ENCODE results near the gene VWC2L.

The VWC2L gene

DNA sequence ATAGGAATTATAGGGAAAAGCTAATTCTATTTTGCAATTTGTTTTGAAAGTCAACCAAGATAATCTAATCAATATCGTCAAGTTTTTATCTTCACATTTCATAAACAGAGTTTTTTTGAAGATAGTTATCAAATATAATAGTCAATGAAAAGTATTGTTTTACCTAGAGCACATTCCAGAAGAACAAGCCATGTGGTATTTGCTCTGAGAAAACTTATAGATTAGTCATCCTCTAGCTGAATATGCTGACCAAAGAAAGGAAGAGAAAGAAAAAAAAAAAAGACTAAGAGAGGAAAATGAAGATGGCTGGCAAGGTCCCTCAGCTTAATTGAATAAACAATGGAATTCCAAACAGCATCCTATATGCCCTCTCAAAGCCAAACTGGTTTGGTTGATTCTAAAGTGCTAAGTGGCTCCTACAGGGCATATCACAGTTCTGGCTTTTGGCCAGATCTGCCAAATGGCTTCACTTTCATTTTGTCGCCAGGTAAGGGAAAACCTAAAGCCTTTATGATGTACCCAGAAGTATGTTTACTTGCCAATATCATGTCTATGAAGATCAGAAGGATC is 132.6 kb downstream of the VWC2L start:
- peak; percentile 35 for DNase-seq

GRCh38 chr2:214545898-214546542 is 135.2 kb downstream of the VWC2L start:
- no peak for DNase-seq

GRCh38 chr2:214547931-214548330 is 137.1 kb downstream of the VWC2L start:
- no peak for DNase-seq

DNA sequence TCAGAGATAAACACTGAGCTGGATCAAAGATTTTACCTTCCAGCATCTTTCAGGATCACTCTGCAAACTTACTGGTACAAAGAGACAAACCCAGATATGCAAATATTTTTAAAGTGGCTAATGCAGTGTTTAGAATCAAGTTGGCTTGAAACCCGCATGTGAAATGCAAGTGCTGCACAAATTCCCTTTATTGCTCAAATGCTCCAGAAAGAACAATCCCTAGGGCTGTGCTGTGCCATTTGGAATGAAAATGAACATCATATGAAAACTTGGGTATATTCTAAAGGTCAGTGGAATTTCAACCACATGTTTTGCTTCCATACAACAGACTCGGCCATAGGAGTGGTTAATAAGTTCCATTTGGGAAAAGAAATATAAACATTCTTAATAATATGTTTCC is 139.1 kb downstream of the VWC2L start:
- no peak for DNase-seq

GRCh38 chr2:214550786-214551185 is 139.9 kb downstream of the VWC2L start:
- DNase-seq = no peak

- no peak for DNase-seq
These were observed 147.0 kb downstream of the VWC2L start for GRCh38 chr2:214557884-214558283.

DNA sequence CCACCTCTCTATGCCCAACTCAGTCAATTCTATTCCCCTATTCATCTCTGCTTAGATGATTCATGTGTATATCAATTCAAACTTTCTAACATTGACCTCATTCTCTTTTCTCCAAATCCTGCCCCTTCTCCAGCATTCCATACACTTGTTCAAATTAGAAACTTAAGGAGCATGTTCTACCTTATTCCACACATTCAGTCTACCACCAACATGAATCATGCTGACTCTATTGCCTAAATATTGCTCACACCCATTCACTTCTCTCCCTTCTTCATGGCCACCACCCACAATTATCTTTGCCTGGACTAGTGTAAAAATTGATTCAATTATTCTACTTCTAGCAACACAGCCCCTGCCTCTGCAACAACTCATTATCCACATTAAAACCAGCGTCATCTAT is 147.5 kb downstream of the VWC2L start:
- no peak for DNase-seq

- DNase-seq = no peak
These were observed 149.3 kb downstream of the VWC2L start for GRCh38 chr2:214560176-214560575.

- no peak for DNase-seq
These were observed 149.8 kb downstream of the VWC2L start for GRCh38 chr2:214560618-214561190.

DNA sequence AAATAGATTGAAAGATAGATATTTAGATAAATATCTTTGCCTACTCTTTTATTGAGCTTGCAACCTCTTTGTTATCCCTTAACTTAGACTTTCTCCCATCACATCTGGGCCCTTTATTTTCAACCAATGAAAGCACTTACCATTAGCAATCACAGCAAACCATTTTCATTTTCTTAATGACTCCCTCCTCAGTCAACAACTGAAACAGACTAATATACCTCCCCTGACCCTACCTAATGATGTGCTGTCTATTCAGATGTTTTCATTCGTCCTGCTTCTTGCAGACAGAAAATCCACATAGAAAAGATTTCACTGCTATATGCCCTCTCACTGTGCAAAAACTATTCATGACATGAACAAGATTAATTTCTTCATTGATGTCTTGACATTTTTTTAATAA is 154.4 kb downstream of the VWC2L start:
- DNase-seq = no peak

DNA sequence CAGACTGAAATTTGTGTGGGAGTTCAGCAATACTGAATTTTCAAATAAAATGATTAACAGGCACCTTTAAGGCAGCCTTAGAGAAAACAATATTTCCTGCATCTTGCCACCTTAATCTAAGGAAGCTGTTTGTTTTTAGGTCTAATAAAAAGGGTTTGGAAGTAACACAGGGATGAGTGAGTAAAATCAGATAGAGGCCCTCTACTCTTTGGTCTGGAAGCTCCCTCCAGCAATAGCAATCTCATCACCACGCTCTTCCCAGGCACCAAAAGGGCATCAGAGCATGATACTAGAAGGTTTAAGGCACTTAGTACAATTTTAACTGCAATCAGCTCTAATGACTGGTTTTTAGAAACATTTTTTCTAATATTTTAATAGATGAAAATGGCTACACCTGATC is 155.6 kb downstream of the VWC2L start:
- no peak for DNase-seq

DNA sequence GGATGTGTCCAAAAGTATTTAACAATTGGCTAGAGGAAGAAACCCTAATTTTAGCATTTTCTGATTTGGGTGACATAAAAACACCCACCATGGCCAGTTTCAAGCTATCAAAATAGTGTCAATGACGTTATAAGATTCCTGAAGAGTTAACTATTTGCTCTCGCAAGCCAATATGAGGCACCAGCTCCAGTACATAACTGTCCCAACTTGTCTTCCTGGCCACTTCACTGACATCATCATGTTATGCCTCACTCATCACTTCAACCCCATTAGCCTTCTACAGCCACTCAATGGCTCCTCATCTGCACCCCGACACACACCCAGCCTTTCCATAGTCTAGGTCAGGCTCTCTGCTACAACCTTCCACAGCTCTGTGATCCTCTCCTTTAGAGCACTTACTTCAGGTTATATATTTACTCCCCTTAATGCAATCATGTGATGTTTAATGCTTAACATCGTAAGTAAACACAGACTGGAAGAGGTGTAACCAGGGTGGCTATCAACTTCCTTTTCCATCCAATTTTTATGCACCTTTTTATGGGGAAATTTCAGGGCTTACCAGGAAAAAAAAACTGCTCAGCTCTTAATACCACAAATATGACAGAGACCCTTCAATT is 158.7 kb downstream of the VWC2L start:
- no peak for DNase-seq

GRCh38 chr2:214574084-214574781 is 163.4 kb downstream of the VWC2L start:
- DNase-seq = peak; percentile 4

- DNase-seq = no peak
These were observed 164.2 kb downstream of the VWC2L start for GRCh38 chr2:214575030-214575429.

DNA sequence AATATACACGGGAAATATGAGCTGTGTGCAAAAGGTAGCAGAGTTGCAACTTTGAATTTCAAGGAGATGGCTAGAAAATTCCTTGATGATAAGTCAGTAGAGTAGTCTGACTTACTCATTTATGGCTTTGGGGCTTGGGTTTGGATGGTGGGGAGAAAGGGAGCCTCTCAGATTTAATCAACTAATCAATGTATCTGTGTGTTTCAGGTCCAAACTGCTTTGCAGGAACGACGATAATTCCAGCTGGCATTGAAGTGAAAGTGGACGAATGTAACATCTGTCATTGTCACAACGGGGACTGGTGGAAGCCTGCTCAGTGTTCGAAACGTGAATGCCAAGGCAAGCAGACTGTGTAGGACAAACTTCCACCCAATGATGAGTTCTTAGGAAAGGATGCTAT is 164.6 kb downstream of the VWC2L start:
- no peak for DNase-seq

- no peak for DNase-seq
These were observed 166.9 kb downstream of the VWC2L start for GRCh38 chr2:214577769-214578168.

DNA sequence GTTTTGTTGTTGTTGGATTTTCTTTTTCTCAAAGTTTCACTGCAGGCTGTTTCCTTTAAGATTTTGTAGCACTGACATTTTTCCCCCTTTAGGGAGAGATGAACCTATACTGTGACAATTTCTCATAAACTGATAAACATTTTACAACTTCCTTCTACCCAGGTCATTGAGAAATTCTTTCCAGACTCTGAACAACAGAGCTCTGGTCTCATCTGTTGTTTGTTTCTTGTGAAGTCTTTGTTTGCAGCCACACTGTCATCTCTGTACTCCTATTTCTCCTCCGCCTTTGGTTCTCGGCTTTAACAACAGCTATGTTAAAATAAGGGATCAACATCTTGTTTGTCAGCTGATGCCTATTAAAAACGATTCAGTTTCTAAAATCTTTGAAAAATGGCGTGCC is 167.6 kb downstream of the VWC2L start:
- DNase-seq = no peak

GRCh38 chr2:214579035-214579434 is 168.2 kb downstream of the VWC2L start:
- peak; percentile 28 for DNase-seq

GRCh38 chr2:214587442-214587841 is 176.6 kb downstream of the VWC2L start:
- peak; percentile 16 for DNase-seq

GRCh38 chr2:214591366-214591765 is 180.5 kb downstream of the VWC2L start:
- peak; percentile 5 for DNase-seq

DNA sequence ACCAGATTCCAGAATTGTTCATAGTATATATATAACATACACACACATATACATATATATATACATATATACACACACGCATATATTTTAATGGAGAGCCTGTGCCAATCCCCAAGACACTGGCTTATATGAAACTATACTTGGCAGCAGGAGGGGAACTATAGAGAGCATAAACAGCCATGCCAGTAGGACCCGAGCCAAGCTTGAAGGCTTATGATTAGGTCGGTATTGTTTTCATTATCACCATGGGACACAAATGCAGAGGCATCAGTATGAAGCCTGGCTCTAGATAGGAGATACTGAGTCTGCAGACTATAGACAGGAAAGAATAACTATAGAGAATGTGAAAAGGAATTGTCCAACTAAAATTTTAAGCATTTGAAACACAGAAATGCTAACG is 181.2 kb downstream of the VWC2L start:
- DNase-seq = no peak

DNA sequence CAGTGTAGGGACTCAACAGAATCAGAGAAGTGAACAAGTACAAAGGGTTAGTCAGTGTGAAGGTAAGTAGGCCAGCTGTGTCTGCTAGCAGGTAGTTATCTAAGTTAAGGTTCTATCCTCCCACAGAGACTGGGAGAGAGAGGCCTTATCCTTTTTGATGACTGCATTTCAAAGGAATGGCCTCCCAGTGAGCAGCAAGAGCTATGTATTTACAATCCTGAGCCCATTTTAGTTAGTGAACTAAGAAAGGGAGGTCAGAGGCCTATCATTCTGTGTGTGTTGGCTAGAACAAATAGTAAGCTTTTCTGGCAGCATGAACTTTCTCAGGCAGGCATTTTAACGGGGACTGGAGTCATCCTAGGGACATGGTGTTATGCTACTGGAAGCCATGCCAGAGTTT is 182.9 kb downstream of the VWC2L start:
- peak; percentile 17 for DNase-seq

DNA sequence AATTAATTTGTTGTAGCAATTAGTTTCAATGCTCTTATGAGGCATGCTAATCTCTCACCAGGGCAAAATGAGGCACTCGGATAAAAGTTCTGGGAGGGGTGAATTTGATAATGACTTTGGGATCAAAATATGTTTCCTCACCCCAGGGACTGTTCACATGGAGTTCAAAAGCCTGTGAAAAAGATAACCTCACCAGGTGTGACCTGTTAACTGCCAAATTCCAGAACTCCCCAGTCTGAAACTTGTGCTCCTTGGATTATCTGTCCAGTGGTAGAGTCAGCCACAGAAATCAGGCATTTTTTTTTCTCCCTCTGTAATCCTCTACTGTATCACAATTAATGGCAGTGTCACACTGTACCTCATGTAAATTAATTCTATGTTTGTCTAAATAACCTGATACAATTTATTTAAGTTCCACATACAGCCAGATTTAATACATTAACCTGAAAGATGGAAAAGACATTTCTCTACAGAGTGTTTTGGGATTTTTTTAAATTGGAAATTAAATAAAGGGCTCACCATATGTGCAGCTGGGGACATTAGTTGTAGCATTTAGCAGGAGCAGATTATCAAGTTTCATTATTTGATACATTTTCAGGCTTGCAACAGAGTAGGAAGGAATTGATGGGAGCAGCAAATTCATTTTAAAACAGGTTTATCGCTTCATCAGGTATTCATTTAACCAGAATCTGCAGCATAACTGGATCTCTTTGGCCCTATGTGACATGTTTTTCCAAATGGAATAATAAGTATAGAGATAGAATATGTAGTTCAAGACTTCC is 191.2 kb downstream of the VWC2L start:
- DNase-seq = no peak

All from NCI-H69 (cell line).